Muscle of leg (tissue), 11 donors: ENCODE data around the gene C5AR1. TPM values are rescaled to one million over a fixed set of nuclear protein-coding genes. Genes with fewer than 3 reads are reported as not detected.
"Not testable (repeated sequence)": the region's sequence is repeated elsewhere in the genome, so short reads cannot be mapped to it uniquely, and the experiment has no call there.

ENCODE experiments used
- DNase-seq: peaks from one replicate; pipeline ENCODE4 v3.0.0; 2013
- H3K27ac ChIP-seq: one replicate; pipeline ENCODE4 v1.5.1; 2013; ENCODE audit warnings: mild to moderate bottlenecking, low read length, control low read depth
- H3K27me3 ChIP-seq: one replicate; pipeline ENCODE4 v1.6.1; 2013; ENCODE audit warnings: low read length; ENCODE audit not compliant: control insufficient read depth, insufficient read depth
- H3K36me3 ChIP-seq: one replicate; pipeline ENCODE4 v1.6.1; 2013; ENCODE audit warnings: low read length; ENCODE audit not compliant: control insufficient read depth, insufficient read depth
- H3K4me1 ChIP-seq: one replicate; pipeline ENCODE4 v1.6.1; 2013; ENCODE audit warnings: low read length; ENCODE audit not compliant: control insufficient read depth, insufficient read depth
- H3K4me3 ChIP-seq: one replicate; pipeline ENCODE4 v1.5.1; 2013; ENCODE audit warnings: low read length, control low read depth
- H3K9me3 ChIP-seq: replicated peaks from 2 replicates; pipeline ENCODE4 v1.6.1; 2013; ENCODE audit warnings: low read depth, low read length; ENCODE audit not compliant: control insufficient read depth
- WGBS: methylation state at CpG from one replicate; pipeline ENCODE4 v1.1.5; 2013; ENCODE audit warnings: missing lambda C conversion rate; ENCODE audit not compliant: insufficient coverage; 5-methylcytosine and 5-hydroxymethylcytosine counted together
- polyA plus RNA-seq, 8 donors: library from polyadenylated mRNA; unstranded; fragments of 120-200 nt; gene quantifications; one replicate each; pipeline versions ENCODE4 v1.2.1 to v1.2.3, GENCODE V29; 2013; ENCODE audit warnings: inconsistent platforms in 1 of 8, low replicate concordance in 1 of 8; ENCODE audit not compliant: insufficient read length in 8 of 8, insufficient read depth in 1 of 8
- total RNA-seq: library from RNA; stranded (reverse); fragments of 120-200 nt; gene quantifications from one replicate; pipeline ENCODE4 v1.2.4, GENCODE V29; 2013

C5AR1 gene
- total and polyA plus RNA-seq, 9 donors, result 0.53 to 3.6 (median 1.9) TPM

DNA sequence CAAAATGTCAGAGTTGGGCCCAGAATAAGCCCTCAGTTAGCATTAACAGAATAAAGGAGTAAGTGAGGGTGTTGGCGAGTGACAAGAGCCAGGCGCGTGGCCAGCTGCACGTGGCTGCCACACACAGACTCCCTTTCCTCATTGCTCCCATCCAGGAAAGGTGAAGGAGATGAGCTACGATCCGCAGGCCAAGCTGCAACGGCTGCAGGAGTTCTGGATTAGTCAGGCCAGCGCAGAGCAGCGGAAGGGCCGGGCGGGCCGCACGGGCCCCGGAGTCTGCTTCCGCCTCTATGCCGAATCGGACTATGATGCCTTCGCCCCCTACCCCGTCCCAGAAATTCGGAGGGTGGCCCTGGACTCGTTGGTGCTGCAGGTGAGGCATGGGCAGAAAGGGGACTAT lies 52.7 kb downstream of the C5AR1 start:
- DNase-seq, result no peak
- H3K4me1 ChIP-seq, result no peaks in the 10 kb centered on the region
- peaks cover 1% of the 10 kb centered on the region for H3K9me3 ChIP-seq
- no peaks in the 10 kb centered on the region for H3K27me3 ChIP-seq
- H3K4me3 ChIP-seq, result no peak overlapping the region
- 90% methylated on average over 10 of the region's 21 CpGs for WGBS
- no peak overlapping the region for H3K27ac ChIP-seq
- peaks cover 71% of the 10 kb centered on the region for H3K36me3 ChIP-seq

DNA sequence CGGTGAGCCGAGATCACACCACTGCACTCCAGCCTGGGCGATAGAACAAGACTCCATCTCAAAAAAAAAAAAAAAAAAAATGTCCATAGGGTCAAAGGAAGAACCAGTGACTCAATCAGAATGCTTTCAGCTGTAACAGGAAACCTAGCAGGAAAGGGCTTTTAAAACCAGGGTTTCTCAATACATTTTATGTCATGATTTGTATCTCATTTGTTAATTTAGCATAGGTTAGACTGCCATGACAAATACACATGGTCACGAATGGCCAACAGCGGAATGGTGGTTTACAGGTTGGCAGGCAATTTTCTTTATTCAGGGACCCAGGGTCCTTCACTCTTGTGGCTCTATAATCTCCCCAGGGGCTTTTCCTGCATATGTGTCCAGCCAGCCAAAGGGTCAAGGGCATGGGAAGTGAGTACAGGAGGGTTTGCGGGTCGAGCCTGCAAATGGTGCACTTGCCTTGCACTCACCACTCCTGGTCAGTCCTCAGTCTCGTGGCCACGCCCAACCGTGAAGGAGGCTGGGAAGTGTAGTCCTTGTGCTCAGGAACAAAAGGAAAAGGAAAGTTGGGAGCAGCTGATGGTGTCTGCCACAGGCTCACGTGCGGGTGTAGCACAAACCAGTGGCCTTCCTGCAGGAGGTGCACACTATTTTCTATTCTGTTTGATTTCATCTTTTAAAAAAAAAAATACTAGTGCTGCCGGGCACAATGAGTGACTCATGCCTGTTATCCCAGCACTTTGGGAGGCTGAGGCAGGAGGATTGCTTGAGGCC lies 54.3 kb downstream of the C5AR1 start:
- DNase-seq, result no peak
- H3K4me1 ChIP-seq, result no peaks in the 10 kb centered on the region

DNA sequence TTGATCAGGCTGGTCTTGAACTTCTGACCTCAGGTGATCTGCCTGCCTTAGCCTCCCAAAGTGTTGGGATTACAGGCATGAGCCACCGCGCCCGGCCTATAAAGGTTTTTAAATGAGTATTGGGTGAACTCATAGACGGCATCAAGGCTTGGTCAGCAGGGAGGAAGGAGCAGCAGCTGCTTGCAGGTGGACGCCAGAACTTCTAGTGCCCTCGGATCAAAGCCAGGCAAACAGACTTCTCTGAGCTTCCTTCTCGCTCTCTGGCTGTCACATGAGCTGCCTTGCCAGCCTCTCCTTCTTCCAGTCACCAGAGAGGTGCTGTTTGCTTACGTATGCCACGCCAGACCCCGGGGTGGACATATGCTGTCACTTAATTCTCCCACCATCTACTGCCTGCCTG lies 55.8 kb downstream of the C5AR1 start:
- not testable (repeated sequence) for DNase-seq, H3K27ac ChIP-seq, H3K9me3 ChIP-seq, H3K4me1 ChIP-seq, H3K27me3 ChIP-seq, H3K4me3 ChIP-seq
- H3K36me3 ChIP-seq, result peaks cover 58% of the 10 kb centered on the region
- 86% methylated on average over 4 of the region's 10 CpGs for WGBS

More for the DNA sequence above, 54.3 kb downstream of the C5AR1 start:
- Histone ChIP-seq H3K9me3 (no peaks in the 10 kb centered on the region), H3K4me3 (no peak overlapping the region), H3K27ac (no peak overlapping the region), H3K27me3 (no peaks in the 10 kb centered on the region), H3K36me3 (peaks cover 56% of the 10 kb centered on the region)
- 84% methylated on average over 7 of the region's 13 CpGs for WGBS

DNA sequence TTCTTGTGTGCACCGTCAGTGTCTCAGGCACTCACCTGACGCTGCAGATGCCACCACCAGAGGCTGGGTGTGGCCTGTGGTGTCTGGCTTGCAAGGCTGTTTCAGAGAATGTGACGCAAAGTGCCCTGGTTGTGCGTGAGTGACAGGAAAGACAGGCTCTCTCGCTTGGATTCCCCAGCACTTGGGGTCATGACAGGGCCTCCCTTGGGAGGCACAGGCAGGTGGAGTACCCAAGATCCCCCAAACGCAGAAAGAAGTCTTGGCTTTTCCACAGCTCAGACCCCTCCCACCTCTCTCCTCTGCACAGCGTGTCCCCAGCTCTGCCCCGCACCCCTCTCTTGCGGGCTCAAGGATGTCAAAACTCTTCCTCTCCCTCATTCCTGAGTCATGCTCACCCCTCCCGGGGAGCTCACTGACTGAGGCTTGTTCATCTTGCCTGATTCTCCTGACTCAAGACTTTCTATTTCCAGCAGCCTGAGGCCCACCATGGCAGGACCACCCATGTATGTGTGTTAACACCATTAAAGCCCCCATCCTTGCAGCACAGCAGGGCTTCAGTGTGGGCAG lies 60.5 kb downstream of the C5AR1 start:
- no peak overlapping the region for H3K4me3 ChIP-seq
- no peaks in the 10 kb centered on the region for H3K9me3 ChIP-seq
- H3K36me3 ChIP-seq, result peaks cover 58% of the 10 kb centered on the region
- no peaks in the 10 kb centered on the region for H3K4me1 ChIP-seq
- no peaks in the 10 kb centered on the region for H3K27me3 ChIP-seq
- WGBS, result 76% methylated on average over 10 of the region's 10 CpGs
- H3K27ac ChIP-seq, result no peak overlapping the region
- DNase-seq, result no peak

DNA sequence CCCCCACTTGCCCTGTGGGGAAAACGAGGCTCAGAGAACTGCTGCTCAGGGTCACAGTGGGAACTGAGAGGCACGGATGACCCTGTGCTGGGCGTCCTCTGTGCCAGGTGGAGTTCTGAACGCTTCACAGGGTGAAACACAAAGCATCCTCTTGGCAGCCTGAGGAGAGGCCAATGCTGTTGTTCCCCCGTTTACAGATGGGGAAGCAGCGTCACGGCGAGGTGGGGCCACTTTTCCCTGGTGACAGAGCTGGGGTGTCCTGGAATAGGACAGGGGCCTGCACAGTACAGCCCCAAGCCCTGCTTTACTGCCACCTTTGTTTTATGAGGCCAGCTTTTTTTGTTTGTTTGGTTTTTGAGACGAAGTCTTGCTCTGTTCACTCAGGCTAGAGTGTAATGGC lies 61.6 kb downstream of the C5AR1 start:
- WGBS, result 86% methylated on average over 4 of the region's 9 CpGs
- Histone ChIP-seq H3K4me3 (no peak overlapping the region), H3K9me3 (no peaks in the 10 kb centered on the region), H3K27me3 (no peaks in the 10 kb centered on the region), H3K4me1 (no peaks in the 10 kb centered on the region), H3K27ac (no peak overlapping the region), H3K36me3 (peaks cover 70% of the 10 kb centered on the region)
- no peak for DNase-seq

Other genes with a start within 250 kb of the C5AR1 start
- gene ZC3H4, start 196.1 kb upstream of the C5AR1 start, total RNA-seq, result 11.8 TPM
- 10 to 100 TPM; 18.8 to 34.3 (median 25.6) TPM for gene ZC3H4, start 196.1 kb upstream of the C5AR1 start, polyA plus RNA-seq
- gene SAE1, start 179.0 kb upstream of the C5AR1 start, total RNA-seq, result 77.6 TPM
- 100 to 1,000 TPM in 2 of 8 donors, 10 to 100 TPM in 6; 75.8 to 103 (median 92.2) TPM for gene SAE1, start 179.0 kb upstream of the C5AR1 start, polyA plus RNA-seq
- 2.9 TPM for gene BBC3, start 78.7 kb upstream of the C5AR1 start, total RNA-seq
- gene BBC3, start 78.7 kb upstream of the C5AR1 start, polyA plus RNA-seq, result 1 to 10 TPM; 2.7 to 3.8 (median 3.0) TPM
- gene CCDC9, start 53.3 kb upstream of the C5AR1 start, total RNA-seq, result 7.1 TPM
- 10 to 100 TPM; 20.3 to 28.2 (median 22.5) TPM for gene CCDC9, start 53.3 kb upstream of the C5AR1 start, polyA plus RNA-seq
- 6.1 TPM for gene INAFM1, start 35.0 kb upstream of the C5AR1 start, total RNA-seq
- 10 to 100 TPM in 7 of 8 donors, 1 to 10 TPM in 1; 9.8 to 17.1 (median 13.8) TPM for gene INAFM1, start 35.0 kb upstream of the C5AR1 start, polyA plus RNA-seq
- 0.40 TPM for gene C5AR2, start 22.3 kb downstream of the C5AR1 start, total RNA-seq
- gene C5AR2, start 22.3 kb downstream of the C5AR1 start, polyA plus RNA-seq, result under 1 TPM; 0.21 to 0.68 (median 0.39) TPM
- gene DHX34, start 39.5 kb downstream of the C5AR1 start, total RNA-seq, result 7.9 TPM
- gene DHX34, start 39.5 kb downstream of the C5AR1 start, polyA plus RNA-seq, result 10 to 100 TPM in 7 of 8 donors, 1 to 10 TPM in 1; 9.1 to 13.6 (median 11.7) TPM
- gene MEIS3, start 109.7 kb downstream of the C5AR1 start, total RNA-seq, result 9.2 TPM
- gene MEIS3, start 109.7 kb downstream of the C5AR1 start, polyA plus RNA-seq, result 10 to 100 TPM in 2 of 8 donors, 1 to 10 TPM in 6; 7.3 to 11.5 (median 9.7) TPM
- 0.04 TPM for gene SLC8A2, start 162.0 kb downstream of the C5AR1 start, total RNA-seq
- under 1 TPM; 0.11 to 0.49 (median 0.26) TPM for gene SLC8A2, start 162.0 kb downstream of the C5AR1 start, polyA plus RNA-seq
- gene KPTN, start 174.4 kb downstream of the C5AR1 start, total RNA-seq, result 5.4 TPM
- gene KPTN, start 174.4 kb downstream of the C5AR1 start, polyA plus RNA-seq, result 10 to 100 TPM in 2 of 8 donors, 1 to 10 TPM in 6; 7.8 to 12.0 (median 8.9) TPM
- gene NAPA, start 205.2 kb downstream of the C5AR1 start, total RNA-seq, result 33.5 TPM
- gene NAPA, start 205.2 kb downstream of the C5AR1 start, polyA plus RNA-seq, result 100 to 1,000 TPM in 1 of 8 donors, 10 to 100 TPM in 7; 87.7 to 100 (median 93.6) TPM